GM19035 (cell line): Measurements from ENCODE around the gene PYROXD2.
"Not testable (repeated sequence)": the region's sequence is repeated elsewhere in the genome, so short reads cannot be mapped to it uniquely, and the experiment has no call there.

Experiments used
- ATAC-seq: cut with Tn5 transposase; IDR thresholded peaks from one replicate; pipeline ENCODE4 v1.9.1; 2021; ENCODE audit not compliant: unreplicated experiment

The PYROXD2 gene

GRCh38 chr10:98368644-98369043 lies 46.3 kb downstream of the PYROXD2 start:
- ATAC-seq, result no peak

GRCh38 chr10:98367604-98368451 lies 47.2 kb downstream of the PYROXD2 start:
- ATAC-seq, result no peak

DNA sequence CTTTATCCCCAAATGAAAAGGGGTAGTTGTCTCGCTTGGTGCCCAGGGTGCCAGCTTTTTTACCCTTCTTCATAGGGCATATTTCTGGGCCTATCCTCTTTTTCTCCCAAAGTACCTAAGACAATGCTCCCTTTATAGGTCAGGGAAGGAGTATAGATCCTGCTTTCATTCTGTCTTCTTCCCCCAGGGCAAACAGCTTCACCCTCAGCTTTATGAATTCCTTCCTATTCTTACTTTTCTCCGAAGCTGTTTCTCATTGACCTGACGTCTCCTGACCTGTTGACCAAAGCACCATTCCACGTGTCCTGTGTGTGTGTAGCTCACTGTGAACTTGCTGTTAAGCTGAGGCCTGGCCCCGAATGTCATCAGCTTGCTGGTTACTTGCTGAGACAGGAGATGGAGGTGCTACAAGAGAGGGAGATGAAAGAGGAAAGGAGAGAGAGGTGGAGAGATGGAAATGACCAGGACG lies 48.9 kb downstream of the PYROXD2 start:
- ATAC-seq, result no peak

- ATAC-seq, result no peak
These were observed 49.4 kb downstream of the PYROXD2 start for GRCh38 chr10:98365406-98366061.

DNA sequence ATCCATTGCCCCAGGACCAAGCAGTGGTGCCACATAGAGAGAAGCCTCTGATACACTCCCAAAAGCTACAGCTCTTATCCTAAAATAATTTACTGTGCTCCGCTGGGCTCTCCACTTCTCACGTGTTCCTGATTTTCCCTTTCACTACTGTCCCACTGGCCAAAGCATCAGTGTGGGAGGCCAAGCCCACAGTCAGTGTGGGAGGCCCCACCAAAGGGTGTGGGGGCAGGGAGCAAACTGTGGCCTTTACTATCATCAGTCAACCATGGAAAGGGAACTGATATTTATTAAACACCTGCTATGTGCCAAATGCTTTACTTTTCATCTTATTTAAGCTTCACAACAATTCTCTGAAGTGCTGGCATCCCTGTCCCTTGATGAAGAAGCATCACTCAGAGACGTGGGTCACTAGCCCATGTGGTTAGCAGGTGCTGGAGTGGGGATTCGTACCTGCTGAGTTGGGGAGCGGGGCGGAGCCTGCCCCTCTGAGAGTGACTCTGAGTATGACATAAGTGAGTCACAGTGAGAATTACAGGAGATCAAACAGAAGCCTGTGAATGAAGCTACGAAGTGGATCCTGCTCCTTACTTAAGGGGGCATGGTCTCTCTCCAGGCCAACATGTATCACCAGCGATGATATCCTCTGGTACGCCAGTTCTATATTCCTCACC lies 50.4 kb downstream of the PYROXD2 start:
- no peak for ATAC-seq

GRCh38 chr10:98363220-98363619 lies 51.8 kb downstream of the PYROXD2 start:
- no peak for ATAC-seq

GRCh38 chr10:98361131-98362025 lies 53.6 kb downstream of the PYROXD2 start:
- peak; percentile 95 for ATAC-seq

DNA sequence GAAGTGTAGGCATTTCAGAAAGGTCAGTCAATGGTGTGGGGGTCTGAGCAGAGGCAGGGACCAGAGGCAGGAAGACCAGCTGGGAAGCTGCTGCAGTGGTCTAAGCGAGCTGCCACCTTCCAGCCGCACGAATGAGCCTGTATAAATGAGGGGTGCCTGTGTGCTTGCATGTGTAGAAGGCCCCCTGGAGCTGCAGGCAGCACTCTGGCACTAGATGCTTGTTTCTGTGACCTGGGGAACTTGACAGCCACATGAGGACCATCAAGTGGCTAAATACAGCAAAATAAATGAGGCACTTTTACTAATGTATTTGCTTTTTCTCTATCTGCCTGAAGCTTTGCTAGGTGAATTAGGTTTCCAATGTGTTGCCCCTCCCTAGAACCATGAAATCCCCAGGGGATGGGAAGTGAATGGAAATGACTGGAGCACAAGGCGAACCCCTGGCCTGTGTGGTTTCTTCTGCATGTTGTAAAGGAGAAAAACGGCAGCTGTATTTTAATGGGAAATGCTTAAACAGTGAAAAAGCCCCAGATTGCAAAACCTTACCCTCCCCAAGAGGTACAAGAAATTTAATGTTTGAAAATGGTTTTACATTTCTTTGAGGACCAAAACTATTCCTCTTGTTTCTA lies 57.7 kb downstream of the PYROXD2 start:
- no peak for ATAC-seq

- ATAC-seq, result no peak
These were observed 60.5 kb downstream of the PYROXD2 start for GRCh38 chr10:98354491-98354890.

DNA sequence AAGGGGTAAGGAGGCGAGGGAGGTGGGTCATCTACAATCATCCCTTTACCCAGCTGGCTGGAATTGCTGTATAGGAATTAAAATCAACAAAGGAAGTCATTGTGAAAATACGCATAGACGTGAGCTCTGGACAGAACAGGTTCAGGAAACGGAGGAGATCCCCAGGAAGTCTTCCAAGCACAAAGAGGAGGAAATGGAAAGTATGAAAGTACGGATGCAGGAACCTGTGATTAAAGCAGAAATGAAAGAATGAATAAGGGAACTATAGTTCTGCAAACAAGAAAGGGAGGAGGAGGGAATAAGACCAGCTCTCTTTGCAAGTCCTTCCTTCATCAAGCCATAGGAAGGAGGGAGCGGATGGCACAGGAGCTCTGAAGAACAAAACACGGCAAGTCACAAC lies 61.8 kb downstream of the PYROXD2 start:
- no peak for ATAC-seq

- ATAC-seq, result no peak
These were observed 63.1 kb downstream of the PYROXD2 start for GRCh38 chr10:98351831-98352402.

DNA sequence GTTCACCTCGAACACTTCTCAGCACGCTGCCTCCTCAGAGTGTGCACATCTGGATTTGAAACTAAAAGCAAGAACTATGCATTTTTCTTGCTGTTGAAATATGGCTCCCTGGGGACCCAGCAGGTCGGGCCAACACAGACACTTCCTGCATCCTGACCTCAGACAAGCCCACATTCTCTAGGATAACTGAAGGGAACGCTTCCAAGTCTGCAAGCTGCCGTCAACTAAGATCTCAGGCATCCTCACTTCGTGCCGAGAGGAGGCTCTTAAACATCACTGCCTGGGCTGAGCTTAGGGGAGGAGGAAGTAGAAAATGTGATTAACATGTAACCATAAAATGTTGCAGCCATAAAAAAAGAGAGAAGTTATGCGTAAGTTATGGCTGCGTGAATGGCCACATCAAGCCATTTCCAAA lies 65.5 kb downstream of the PYROXD2 start:
- peak; percentile 78 for ATAC-seq

- no peak for ATAC-seq
These were observed 68.1 kb downstream of the PYROXD2 start for GRCh38 chr10:98346847-98347246.

GRCh38 chr10:98344589-98345038 lies 70.4 kb downstream of the PYROXD2 start:
- ATAC-seq, result no peak

DNA sequence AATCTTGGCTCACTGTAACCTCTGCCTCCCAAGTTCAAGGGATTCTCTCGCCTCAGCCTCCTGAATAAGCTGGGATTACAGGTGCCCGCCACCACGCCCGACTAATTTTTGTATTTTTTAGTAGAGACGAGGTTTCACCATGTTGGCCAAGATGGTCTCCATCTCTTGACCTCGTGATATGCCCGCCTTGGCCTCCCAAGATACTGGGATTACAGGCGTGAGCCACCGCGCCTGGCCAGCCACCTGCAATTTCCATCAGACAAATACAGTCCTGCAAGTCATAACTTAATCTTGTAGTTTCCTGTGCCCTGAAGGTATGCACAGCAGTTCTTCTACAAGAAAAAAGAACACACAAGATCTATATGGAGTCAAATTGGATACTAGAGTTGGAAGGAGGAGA lies 73.3 kb downstream of the PYROXD2 start:
- not testable (repeated sequence) for ATAC-seq

DNA sequence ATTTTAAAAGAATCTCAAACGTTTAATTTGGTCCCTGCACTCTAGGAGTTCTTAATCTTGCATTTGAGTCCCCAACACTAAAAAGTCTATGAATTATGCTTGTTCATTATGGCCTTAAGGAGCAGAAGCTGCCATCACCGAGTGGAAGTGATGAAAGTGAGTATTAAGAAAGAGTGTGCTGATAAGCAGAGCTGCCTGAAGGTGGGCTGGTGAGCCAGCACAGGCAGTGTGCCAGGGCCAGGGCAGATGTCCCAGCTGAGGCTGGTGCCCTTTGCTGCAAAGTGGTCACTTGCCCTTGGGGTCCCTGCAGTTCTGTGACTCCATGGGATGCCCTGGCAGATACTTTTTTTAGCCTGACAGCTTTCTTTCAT lies 74.1 kb downstream of the PYROXD2 start:
- no peak for ATAC-seq

GRCh38 chr10:98340261-98340939 lies 74.6 kb downstream of the PYROXD2 start:
- peak; percentile 28 for ATAC-seq

DNA sequence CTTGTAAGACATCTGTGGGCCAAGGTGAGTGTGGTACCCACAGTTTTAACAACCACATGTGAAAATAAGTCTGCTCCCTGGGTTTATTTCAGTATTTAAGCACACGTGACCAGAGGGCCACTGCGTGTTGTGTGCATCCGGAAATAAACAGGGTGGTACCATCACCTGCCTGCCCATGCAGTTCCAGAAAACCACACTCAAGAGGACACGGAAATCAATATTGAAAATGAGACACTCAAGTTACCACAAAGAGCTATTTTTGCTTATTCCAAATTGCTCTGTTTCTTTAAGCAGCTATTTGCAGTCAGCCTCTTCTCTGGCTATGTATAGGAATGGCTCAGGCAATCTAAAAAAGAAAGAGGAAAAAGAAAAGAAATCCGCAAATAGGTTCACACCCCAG lies 75.2 kb downstream of the PYROXD2 start:
- peak; percentile 87 for ATAC-seq

- no peak for ATAC-seq
These were observed 76.1 kb downstream of the PYROXD2 start for GRCh38 chr10:98338896-98339295.
